Breast epithelium (tissue), 3 donors: Measurements from ENCODE around the gene UBE4B.

Source experiments
- CTCF ChIP-seq, 3 donors: fragments of 450-650 bp; IDR thresholded peaks; one replicate each; pipeline ENCODE4 v1.5.1; 2016 to 2017; ENCODE audit warnings: antibody characterized with exemption in 3 of 3, mild to moderate bottlenecking in 3 of 3, moderate library complexity in 3 of 3
- POLR2A ChIP-seq: fragments of 450-650 bp; IDR thresholded peaks from one replicate; pipeline ENCODE4 v1.6.1; 2016; ENCODE audit warnings: antibody characterized with exemption, mild to moderate bottlenecking, moderate library complexity
- POLR2AphosphoS5 ChIP-seq, 3 donors: sonication (generic); formaldehyde crosslinking; IDR thresholded peaks; one replicate each; pipeline ENCODE4 v1.6.1; 2017; ENCODE audit warnings: antibody characterized with exemption in 3 of 3

- no peak for TF ChIP-seq POLR2AphosphoS5 (IDR thresholded peaks at IDR 0.05)
- TF ChIP-seq CTCF (IDR thresholded peaks at IDR 0.05), result no peak
- no peak for TF ChIP-seq POLR2A
Observed at GRCh38 chr1:10225573-10225972, 192.8 kb downstream of the UBE4B start.
